Astrocyte (in vitro differentiated cells and primary cell): ENCODE results near the gene CDC25B.

Source experiments
- CTCF ChIP-seq: IDR thresholded peaks from 2 replicates; pipeline ENCODE4 v1.5.1; 2011; ENCODE audit warnings: low read depth, mild to moderate bottlenecking, inconsistent platforms, low read length, moderate library complexity; ENCODE audit not compliant: insufficient read depth
- EZH2 ChIP-seq: IDR thresholded peaks from 2 replicates; pipeline ENCODE4 v1.6.1; 2012; ENCODE audit warnings: mild to moderate bottlenecking, low read length, inconsistent platforms; ENCODE audit not compliant: insufficient read depth

- TF ChIP-seq CTCF (no peak), EZH2 (no peak)
Observed at GRCh38 chr20:3803289-3803688, 7.2 kb downstream of the CDC25B start.
